Lung (tissue), 12 donors: ENCODE data around the gene SLC37A1. TPM values are rescaled to one million over a fixed set of nuclear protein-coding genes. Genes with fewer than 3 reads are reported as not detected.

Experiments
- ATAC-seq: fragments of 200-7000 bp; cut with Tn5 transposase; one replicate; pipeline ENCODE4 v1.9.1; 2020; ENCODE audit warnings: moderate number of reproducible peaks; ENCODE audit not compliant: insufficient read depth, low FRiP score
- DNase-seq, 3 donors: peaks; one replicate each; pipeline ENCODE4 v3.0.0-alpha.2; 2013 to 2017
- H3K27ac ChIP-seq, 2 donors: one replicate each; pipeline ENCODE4 v1.5.1; 2013; ENCODE audit warnings: mild to moderate bottlenecking in 2 of 2, moderate library complexity in 2 of 2, control low read depth in 1 of 2, inconsistent platforms in 1 of 2, low read depth in 1 of 2, low read length in 1 of 2
- H3K27me3 ChIP-seq, 3 donors: one replicate each; pipeline ENCODE4 v1.5.1; 2013; ENCODE audit warnings: low read length in 2 of 3; ENCODE audit not compliant: control insufficient read depth in 3 of 3, insufficient read depth in 3 of 3
- H3K36me3 ChIP-seq, 4 donors: one replicate each; pipeline ENCODE4 v1.5.1; 2013; ENCODE audit warnings: low read length in 4 of 4, mild to moderate bottlenecking in 1 of 4, moderate library complexity in 1 of 4; ENCODE audit not compliant: control insufficient read depth in 4 of 4, insufficient read depth in 4 of 4
- H3K4me1 ChIP-seq, 5 donors: one replicate each; pipeline ENCODE4 v1.5.1; 2013; ENCODE audit warnings: low read length in 5 of 5, mild to moderate bottlenecking in 2 of 5, moderate library complexity in 1 of 5; ENCODE audit not compliant: control insufficient read depth in 5 of 5, insufficient read depth in 5 of 5
- H3K4me3 ChIP-seq: one replicate; pipeline ENCODE4 v1.5.1; 2013; ENCODE audit warnings: mild to moderate bottlenecking, control low read depth, moderate library complexity
- H3K9ac ChIP-seq, 2 donors: one replicate each; pipeline ENCODE4 v1.5.1; 2013; ENCODE audit warnings: low read length in 2 of 2, control low read depth in 1 of 2; ENCODE audit not compliant: insufficient read depth in 1 of 2
- H3K9me3 ChIP-seq, 4 donors: one replicate each; pipeline ENCODE4 v1.5.1; 2013; ENCODE audit warnings: low read length in 3 of 4, mild to moderate bottlenecking in 1 of 4, moderate library complexity in 1 of 4; ENCODE audit not compliant: control insufficient read depth in 4 of 4, insufficient read depth in 3 of 4
- WGBS, 2 donors: extraction: QIAGEN DNeasy Blood & Tissue Kit; methylation state at CpG; one replicate each; pipeline ENCODE4 v1.1.7; 2013; 5-methylcytosine and 5-hydroxymethylcytosine counted together
- polyA plus RNA-seq, 2 donors: library from polyadenylated mRNA; stranded (reverse); fragments of 200-250 nt; gene quantifications; one replicate each; pipeline ENCODE4 v1.2.1, GENCODE V29; 2013
- total RNA-seq, 2 donors: library from RNA; depleted of rRNA in 1 of 2; stranded (reverse); fragments of >200 nt in 1 of 2; gene quantifications; one replicate each; pipeline ENCODE4 v1.2.1, GENCODE V29; 2014 to 2021
- TF ChIP-seq, protein P1 (sequence below): IDR thresholded peaks from 2 replicates; pipeline ENCODE4 v1.5.1; 2012; ENCODE audit warnings: mild to moderate bottlenecking; ENCODE audit errors: control extremely low read depth, extremely low read depth
- donor health status: control.
- donor health status: control.
- donor health status: Bipolar disorder and iron deficiency.
- donor health status: healthy.
- donor health status: DM: yes; HTN: yes; CAD: no.

SLC37A1 gene
- total and polyA plus RNA-seq, 4 donors: 13.3 to 29.5 (median 19.6) TPM

DNA sequence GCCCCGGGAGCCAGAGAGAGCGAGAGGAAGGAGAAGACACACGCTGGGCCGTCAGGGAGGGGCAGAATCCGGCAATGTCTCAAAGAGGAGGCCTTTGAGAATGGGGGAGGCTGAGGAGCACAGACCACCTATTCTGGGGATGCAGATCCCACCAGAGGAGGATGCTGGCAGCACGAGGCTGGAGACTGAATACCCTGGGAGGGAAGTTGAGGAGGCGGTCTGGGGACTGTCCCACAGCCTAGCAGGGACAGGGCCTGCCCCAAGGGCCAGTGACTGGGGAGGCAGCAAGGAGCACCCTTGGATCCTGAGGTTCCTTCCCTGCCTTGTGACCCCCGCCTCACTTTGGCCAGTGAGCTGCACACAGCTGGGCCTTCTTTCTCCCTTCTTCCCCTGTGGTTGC lies 49.2 kb downstream of the SLC37A1 start:
- no peak for DNase-seq
- peaks cover 0 to 54% (median 0%) of the 10 kb centered on the region in 4 donors for H3K36me3 ChIP-seq
- no peak overlapping the region for H3K4me3 ChIP-seq
- no peaks in the 10 kb centered on the region for H3K27me3 ChIP-seq
- H3K9me3 ChIP-seq: no peaks in the 10 kb centered on the region
- H3K4me1 ChIP-seq: peaks cover 0 to 11% (median 0%) of the 10 kb centered on the region in 5 donors
- TF ChIP-seq, protein P1, sequence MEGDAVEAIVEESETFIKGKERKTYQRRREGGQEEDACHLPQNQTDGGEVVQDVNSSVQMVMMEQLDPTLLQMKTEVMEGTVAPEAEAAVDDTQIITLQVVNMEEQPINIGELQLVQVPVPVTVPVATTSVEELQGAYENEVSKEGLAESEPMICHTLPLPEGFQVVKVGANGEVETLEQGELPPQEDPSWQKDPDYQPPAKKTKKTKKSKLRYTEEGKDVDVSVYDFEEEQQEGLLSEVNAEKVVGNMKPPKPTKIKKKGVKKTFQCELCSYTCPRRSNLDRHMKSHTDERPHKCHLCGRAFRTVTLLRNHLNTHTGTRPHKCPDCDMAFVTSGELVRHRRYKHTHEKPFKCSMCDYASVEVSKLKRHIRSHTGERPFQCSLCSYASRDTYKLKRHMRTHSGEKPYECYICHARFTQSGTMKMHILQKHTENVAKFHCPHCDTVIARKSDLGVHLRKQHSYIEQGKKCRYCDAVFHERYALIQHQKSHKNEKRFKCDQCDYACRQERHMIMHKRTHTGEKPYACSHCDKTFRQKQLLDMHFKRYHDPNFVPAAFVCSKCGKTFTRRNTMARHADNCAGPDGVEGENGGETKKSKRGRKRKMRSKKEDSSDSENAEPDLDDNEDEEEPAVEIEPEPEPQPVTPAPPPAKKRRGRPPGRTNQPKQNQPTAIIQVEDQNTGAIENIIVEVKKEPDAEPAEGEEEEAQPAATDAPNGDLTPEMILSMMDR: no peak
- WGBS, 2 donors: 91 to 92% methylated on average over 8 of the region's 8 CpGs
- no peak overlapping the region for H3K9ac ChIP-seq
- H3K27ac ChIP-seq: no peak overlapping the region
- no peak for ATAC-seq

DNA sequence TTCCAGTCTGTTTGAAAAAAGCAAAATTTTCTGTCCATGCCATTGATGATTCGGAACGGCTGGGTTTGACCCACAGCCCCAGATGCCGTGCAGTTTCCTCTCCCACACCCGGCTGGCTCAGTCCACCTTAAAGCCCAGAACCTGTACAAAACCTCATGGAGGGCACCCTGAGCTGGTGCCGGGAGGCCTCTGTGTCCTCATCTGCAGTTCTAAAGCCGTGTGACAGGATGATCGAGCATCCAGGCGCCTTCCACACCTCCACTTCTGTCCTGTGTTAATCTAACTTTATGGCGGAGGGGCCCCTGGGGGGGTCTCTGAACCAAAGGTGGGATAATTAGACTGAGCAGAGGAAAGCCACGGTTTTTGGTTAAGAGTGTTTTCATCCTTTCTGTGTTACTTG lies 49.6 kb downstream of the SLC37A1 start:
- no peak for ATAC-seq
- WGBS, 2 donors: 93 to 94% methylated on average over 10 of the region's 10 CpGs
- no peaks in the 10 kb centered on the region for H3K9me3 ChIP-seq
- H3K9ac ChIP-seq: no peak overlapping the region
- H3K36me3 ChIP-seq: peaks cover 0 to 55% (median 0%) of the 10 kb centered on the region in 4 donors
- no peak for DNase-seq
- no peak overlapping the region for H3K27ac ChIP-seq
- H3K27me3 ChIP-seq: no peaks in the 10 kb centered on the region
- H3K4me1 ChIP-seq: peaks cover 0 to 13% (median 0%) of the 10 kb centered on the region in 5 donors
- H3K4me3 ChIP-seq: no peak overlapping the region
- TF ChIP-seq, protein P1: no peak

DNA sequence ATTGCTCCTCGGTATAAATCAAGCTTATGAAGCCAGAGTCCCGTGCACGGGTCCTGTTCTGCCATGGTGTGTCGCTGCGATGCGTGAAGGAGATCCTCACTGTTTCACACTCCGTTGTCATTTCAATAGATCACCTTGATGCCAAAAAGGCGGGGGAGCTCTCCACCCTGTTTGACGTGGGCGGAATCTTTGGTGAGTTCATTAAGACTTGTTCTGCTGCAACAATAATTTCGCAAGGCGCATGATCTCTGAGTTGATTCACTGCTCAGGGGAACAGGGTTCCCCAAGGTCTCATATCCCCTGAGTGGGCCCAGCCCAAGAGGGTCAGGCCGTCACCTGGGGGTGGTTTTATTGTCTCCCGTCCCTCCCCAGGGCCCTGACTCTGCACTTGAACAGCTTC lies 50.0 kb downstream of the SLC37A1 start:
- TF ChIP-seq, protein P1: no peak
- Histone ChIP-seq H3K9ac (no peak overlapping the region), H3K27me3 (no peaks in the 10 kb centered on the region), H3K27ac (no peak overlapping the region), H3K4me1 (peaks cover 0 to 17% (median 0%) of the 10 kb centered on the region in 5 donors), H3K9me3 (no peaks in the 10 kb centered on the region), H3K36me3 (peaks cover 0 to 57% (median 0%) of the 10 kb centered on the region in 4 donors), H3K4me3 (no peak overlapping the region)
- DNase-seq: no peak
- ATAC-seq: no peak
- 82 to 93% methylated on average over 14 of the region's 14 CpGs for WGBS, 2 donors

DNA sequence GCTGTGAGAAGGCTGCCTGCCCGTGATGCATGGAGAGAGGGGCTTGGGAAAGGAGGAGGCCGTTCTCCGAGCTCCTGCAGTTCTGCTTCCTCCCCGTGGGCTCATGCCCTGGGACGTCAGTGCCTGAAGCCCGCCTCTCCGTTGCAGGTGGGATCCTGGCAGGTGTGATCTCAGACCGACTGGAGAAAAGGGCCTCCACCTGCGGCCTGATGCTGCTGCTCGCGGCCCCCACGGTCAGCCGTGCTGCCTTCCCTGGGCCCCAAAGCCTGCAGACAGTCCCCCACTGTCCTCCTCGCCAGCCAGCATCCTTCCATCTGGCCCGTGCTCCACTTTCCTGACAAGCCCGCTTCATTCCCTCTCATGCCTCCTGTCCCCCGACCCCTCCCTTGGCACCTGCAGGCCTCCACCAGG lies 50.9 kb downstream of the SLC37A1 start:
- H3K4me1 ChIP-seq: peaks cover 0 to 23% (median 2%) of the 10 kb centered on the region in 5 donors
- TF ChIP-seq, protein P1: no peak
- no peak overlapping the region for H3K9ac ChIP-seq
- no peaks in the 10 kb centered on the region for H3K9me3 ChIP-seq
- H3K4me3 ChIP-seq: no peak overlapping the region
- H3K27me3 ChIP-seq: no peaks in the 10 kb centered on the region
- DNase-seq: no peak
- ATAC-seq: no peak
- peaks cover 0 to 60% (median 0%) of the 10 kb centered on the region in 4 donors for H3K36me3 ChIP-seq
- WGBS, 2 donors: 89 to 97% methylated on average over 17 of the region's 17 CpGs
- no peak overlapping the region for H3K27ac ChIP-seq
